ENCODE measurements around the gene EXOSC1.

DNA sequence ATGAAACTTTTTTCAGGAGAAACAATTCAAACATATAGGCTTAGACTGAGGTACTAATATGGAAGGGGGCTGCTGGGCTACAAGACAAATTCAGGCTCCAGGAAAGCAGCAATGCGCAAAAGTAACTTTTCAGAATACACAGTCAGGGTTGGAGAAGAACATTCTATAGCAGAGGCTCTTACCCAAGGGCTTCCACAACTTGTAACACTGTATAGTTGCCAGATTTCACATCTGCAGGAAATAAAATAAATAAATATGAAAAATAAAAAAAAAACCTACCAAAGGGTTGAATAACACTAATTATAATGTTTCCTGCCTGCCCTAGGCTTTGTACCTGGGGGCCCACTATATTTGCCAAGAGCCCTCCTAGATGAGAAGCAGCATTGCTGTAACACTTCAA, 38.1 kb upstream of the EXOSC1 start:
- TF ChIP-seq RAD21 (conservative IDR thresholded peaks at IDR 0.05): no peak
- no peak for TF ChIP-seq EZH2 (IDR thresholded peaks at IDR 0.05; ENCODE audit: borderline replicate concordance, insufficient read depth, low read length, poor library complexity, severe bottlenecking)
